ENCODE results near the gene IQGAP1. TPM values are rescaled to one million over a fixed set of nuclear protein-coding genes. Genes with fewer than 3 reads are reported as not detected.

The IQGAP1 gene
- total RNA-seq, 4 donors from 2014 or later: 220 to 320 (median 295) TPM

DNA sequence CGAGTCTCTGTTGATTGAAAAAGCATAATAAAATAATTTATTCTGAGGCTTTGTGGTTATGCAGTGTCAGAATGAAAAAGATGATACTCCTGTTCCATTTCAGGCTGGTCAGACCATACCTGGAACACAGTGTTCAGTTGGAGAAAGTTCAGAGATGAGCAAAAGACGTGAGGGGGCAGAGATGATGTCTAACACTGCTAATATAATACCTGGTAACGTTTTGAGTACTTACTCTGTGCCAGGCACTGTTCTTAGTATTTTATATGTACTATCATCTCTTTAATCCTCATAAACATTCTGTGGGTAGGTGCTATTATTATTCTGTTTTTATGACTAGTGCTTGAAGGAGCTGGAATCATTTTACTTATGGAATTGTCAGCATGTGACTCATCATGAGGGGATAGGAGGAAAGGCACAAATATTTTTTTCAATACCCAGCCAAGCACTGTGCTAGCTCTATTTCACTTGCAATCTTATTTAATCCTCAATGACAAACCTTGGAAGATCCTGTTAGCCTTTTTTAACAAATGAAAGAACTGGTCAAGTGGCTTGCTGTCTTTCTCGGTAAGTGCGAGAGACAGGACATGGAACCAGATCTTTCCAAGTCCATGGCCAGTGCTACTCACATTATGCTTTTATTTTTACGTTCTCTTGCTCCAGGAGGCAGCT, 31.8 kb downstream of the IQGAP1 start:
- ATAC-seq (ENCODE audit: low FRiP score): peak; percentile 66

GRCh38 chr15:90420451-90420850, 32.4 kb downstream of the IQGAP1 start:
- DNase-seq (ENCODE audit: low spot score) (no peak), ATAC-seq (ENCODE audit: low FRiP score) (no peak)
- TF ChIP-seq CTCF (IDR thresholded peaks at IDR 0.05): no peak

More for the DNA sequence above, 31.8 kb downstream of the IQGAP1 start:
- no peak for DNase-seq (ENCODE audit: low spot score)
- TF ChIP-seq CTCF (IDR thresholded peaks at IDR 0.05): no peak

GRCh38 chr15:90421527-90421926, 33.5 kb downstream of the IQGAP1 start:
- DNase-seq (ENCODE audit: low spot score) (no peak), ATAC-seq (ENCODE audit: low FRiP score) (no peak)
- TF ChIP-seq CTCF (IDR thresholded peaks at IDR 0.05): no peak

DNA sequence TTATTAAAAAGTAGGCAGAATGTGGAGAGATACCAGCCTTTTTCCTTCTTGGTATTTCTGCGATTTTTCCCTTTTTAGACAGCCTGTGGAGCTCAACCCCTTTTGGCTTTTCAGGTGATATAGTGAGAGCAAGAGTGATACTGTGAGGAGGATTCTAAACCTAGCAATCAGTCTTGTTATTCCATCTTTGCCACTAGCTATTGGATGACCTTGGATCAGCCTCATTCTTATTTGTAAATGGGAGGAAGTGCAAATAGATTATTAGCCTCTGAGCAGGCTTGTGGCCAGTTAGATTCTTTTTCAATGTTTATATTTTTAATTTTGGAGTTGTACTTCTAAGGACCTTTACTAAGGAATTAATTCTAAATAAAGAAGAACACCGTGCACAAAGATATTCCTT, 34.0 kb downstream of the IQGAP1 start:
- no peak for TF ChIP-seq CTCF (IDR thresholded peaks at IDR 0.05)
- no peak for DNase-seq (ENCODE audit: low spot score)
- no peak for ATAC-seq (ENCODE audit: low FRiP score)

DNA sequence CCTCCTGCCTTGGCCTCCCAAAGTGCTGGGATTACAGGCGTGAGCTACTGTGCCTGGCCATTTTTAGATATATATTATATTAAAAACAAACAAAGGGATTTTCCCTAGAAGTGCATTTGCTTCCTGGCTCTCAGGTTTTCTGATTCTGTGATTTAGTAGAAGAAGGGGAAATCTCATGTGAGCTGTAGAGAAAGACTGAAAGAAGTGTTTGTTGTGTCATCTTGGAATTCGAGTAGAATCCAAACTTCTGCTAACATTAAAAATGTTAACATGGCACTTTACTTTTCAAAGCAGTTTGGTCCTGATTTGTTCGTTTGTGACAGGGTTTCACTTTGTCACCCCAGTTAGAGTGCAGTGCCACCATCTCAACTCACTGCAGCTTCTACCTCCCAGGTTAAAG, 34.9 kb downstream of the IQGAP1 start:
- TF ChIP-seq CTCF (IDR thresholded peaks at IDR 0.05): no peak
- DNase-seq (ENCODE audit: low spot score): no peak
- ATAC-seq (ENCODE audit: low FRiP score): no peak

DNA sequence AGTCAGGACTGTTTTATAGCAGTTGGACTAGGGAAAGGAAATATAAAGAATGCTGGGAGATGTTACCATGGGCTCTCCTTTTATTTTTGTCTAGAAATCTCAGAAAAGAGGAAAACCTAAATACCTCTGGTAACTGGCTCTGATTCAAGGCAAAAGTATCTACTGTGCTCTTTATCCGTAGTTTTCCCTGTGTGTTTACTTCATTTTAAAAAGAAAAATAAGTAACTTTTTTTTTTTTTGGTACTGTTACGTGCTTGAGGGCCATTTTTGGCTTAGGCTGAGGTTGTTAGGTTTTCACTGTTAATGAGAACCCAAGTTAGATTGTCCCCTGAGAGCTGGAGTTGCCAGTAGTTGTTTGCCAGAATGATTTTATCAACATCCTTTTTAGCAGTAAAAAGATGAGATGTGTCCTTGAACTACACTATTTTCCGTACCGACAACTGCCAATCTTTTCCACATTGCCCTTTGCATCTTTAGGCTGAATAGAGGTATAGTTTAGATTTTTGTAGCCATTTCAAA, 35.8 kb downstream of the IQGAP1 start:
- DNase-seq (ENCODE audit: low spot score): no peak
- ATAC-seq (ENCODE audit: low FRiP score): no peak
- TF ChIP-seq CTCF (IDR thresholded peaks at IDR 0.05): no peak

- DNase-seq (ENCODE audit: low spot score): no peak
- no peak for ATAC-seq (ENCODE audit: low FRiP score)
- no peak for TF ChIP-seq CTCF (IDR thresholded peaks at IDR 0.05)
These were observed 37.8 kb downstream of the IQGAP1 start for GRCh38 chr15:90425726-90426346.

Data from omental fat pad (tissue), 4 donors.